Thymus (tissue), 11 donors: ENCODE data around the gene TBX1. TPM values are rescaled to one million over a fixed set of nuclear protein-coding genes. Genes with fewer than 3 reads are reported as not detected.
"Not testable (repeated sequence)": the region's sequence is repeated elsewhere in the genome, so short reads cannot be mapped to it uniquely, and the experiment has no call there.

ENCODE experiments used
- DNase-seq, 9 donors: peaks; one replicate each; pipeline ENCODE4 v3.0.0-alpha.2; 2013; ENCODE audit warnings: low spot score in 9 of 9, low read depth in 6 of 9, missing footprints in 1 of 9
- H3K27ac ChIP-seq, 2 donors: one replicate each; pipeline ENCODE4 v1.5.1; 2013; ENCODE audit warnings: control low read depth in 1 of 2, low read depth in 1 of 2, low read length in 1 of 2, mild to moderate bottlenecking in 1 of 2, moderate library complexity in 1 of 2
- H3K27me3 ChIP-seq, 2 donors: one replicate each; pipeline ENCODE4 v1.5.1; 2013; ENCODE audit warnings: low read length in 1 of 2; ENCODE audit not compliant: control insufficient read depth in 2 of 2, insufficient read depth in 1 of 2
- H3K36me3 ChIP-seq, 2 donors: one replicate each; pipeline ENCODE4 v1.5.1; 2013; ENCODE audit warnings: low read length in 1 of 2, mild to moderate bottlenecking in 1 of 2, moderate library complexity in 1 of 2; ENCODE audit not compliant: control insufficient read depth in 2 of 2, insufficient read depth in 2 of 2
- H3K4me1 ChIP-seq, 2 donors: one replicate each; pipeline ENCODE4 v1.5.1; 2013; ENCODE audit warnings: low read length in 2 of 2; ENCODE audit not compliant: control insufficient read depth in 2 of 2, insufficient read depth in 2 of 2
- H3K4me3 ChIP-seq, 2 donors: one replicate each; pipeline ENCODE4 v1.5.1; 2013; ENCODE audit warnings: low read length in 2 of 2, control low read depth in 1 of 2, mild to moderate bottlenecking in 1 of 2
- H3K9me3 ChIP-seq, 2 donors: one replicate each; pipeline ENCODE4 v1.5.1; 2013; ENCODE audit warnings: low read length in 1 of 2, mild to moderate bottlenecking in 1 of 2; ENCODE audit not compliant: control insufficient read depth in 2 of 2, insufficient read depth in 1 of 2
- WGBS: extraction: QIAGEN DNeasy Blood & Tissue Kit; methylation state at CpG from one replicate; pipeline ENCODE4 v1.1.7; 2013; 5-methylcytosine and 5-hydroxymethylcytosine counted together
- polyA plus RNA-seq: library from polyadenylated mRNA; stranded (reverse); fragments of 200-250 nt; gene quantifications from one replicate; pipeline ENCODE4 v1.2.3, GENCODE V29; 2013
- total RNA-seq: library from RNA; stranded (reverse); fragments of 120-200 nt; gene quantifications from one replicate; pipeline ENCODE4 v1.2.4, GENCODE V29; 2013
- donor health status: healthy.

Gene TBX1
- total and polyA plus RNA-seq, 2 donors, result 0.05 to 0.96 TPM

GRCh38 chr22:19791243-19791642 lies 30.7 kb downstream of the TBX1 start:
- Histone ChIP-seq H3K27me3 (no peaks in the 10 kb centered on the region), H3K9me3 (peaks cover 1 to 29% of the 10 kb centered on the region in 2 donors), H3K36me3 (peaks cover 21 to 28% of the 10 kb centered on the region in 2 donors), H3K4me1 (no peaks in the 10 kb centered on the region), H3K27ac (no peak overlapping the region), H3K4me3 (no peak overlapping the region)
- no peak for DNase-seq

GRCh38 chr22:19791894-19792293 lies 31.3 kb downstream of the TBX1 start:
- no peak for DNase-seq
- peaks cover 21 to 30% of the 10 kb centered on the region in 2 donors for H3K36me3 ChIP-seq
- H3K27me3 ChIP-seq, result no peaks in the 10 kb centered on the region

GRCh38 chr22:19792383-19792896 lies 31.9 kb downstream of the TBX1 start:
- Histone ChIP-seq H3K36me3 (peaks cover 21 to 30% of the 10 kb centered on the region in 2 donors), H3K9me3 (peaks cover 1 to 29% of the 10 kb centered on the region in 2 donors)
- H3K27ac ChIP-seq, DNase-seq, H3K27me3 ChIP-seq, H3K4me1 ChIP-seq, H3K4me3 ChIP-seq: not testable (repeated sequence)
- 98% methylated on average over 13 of the region's 13 CpGs for WGBS

More at GRCh38 chr22:19791894-19792293, 31.3 kb downstream of the TBX1 start:
- H3K27ac ChIP-seq, result no peak overlapping the region
- H3K4me1 ChIP-seq, result no peaks in the 10 kb centered on the region
- H3K9me3 ChIP-seq, result peaks cover 1 to 29% of the 10 kb centered on the region in 2 donors
- H3K4me3 ChIP-seq, result no peak overlapping the region

- Histone ChIP-seq H3K9me3 (peaks cover 1 to 29% of the 10 kb centered on the region in 2 donors), H3K4me3 (no peak overlapping the region), H3K27ac (no peak overlapping the region), H3K4me1 (no peaks in the 10 kb centered on the region), H3K36me3 (peaks cover 21 to 25% of the 10 kb centered on the region in 2 donors), H3K27me3 (no peaks in the 10 kb centered on the region)
- no peak for DNase-seq
- WGBS, result 91% methylated on average over 2 of the region's 2 CpGs
Observed at GRCh38 chr22:19793161-19793560, 32.6 kb downstream of the TBX1 start.

- no peak overlapping the region for H3K4me3 ChIP-seq
- peaks cover 17 to 19% of the 10 kb centered on the region in 2 donors for H3K36me3 ChIP-seq
- H3K27ac ChIP-seq, result no peak overlapping the region
- 90% methylated on average over 2 of the region's 2 CpGs for WGBS
- no peaks in the 10 kb centered on the region for H3K4me1 ChIP-seq
- DNase-seq, result no peak
- H3K9me3 ChIP-seq, result peaks cover 1 to 29% of the 10 kb centered on the region in 2 donors
- H3K27me3 ChIP-seq, result no peaks in the 10 kb centered on the region
Observed at GRCh38 chr22:19793661-19794310, 33.2 kb downstream of the TBX1 start.

GRCh38 chr22:19795617-19796008 lies 35.0 kb downstream of the TBX1 start:
- H3K36me3 ChIP-seq, result peaks cover 11 to 30% of the 10 kb centered on the region in 2 donors
- no peak for DNase-seq
- peaks cover 0 to 15% of the 10 kb centered on the region in 2 donors for H3K9me3 ChIP-seq
- no peaks in the 10 kb centered on the region for H3K27me3 ChIP-seq
- H3K27ac ChIP-seq, result peak overlapping the region in 1 of 2 donors; percentile 85
- H3K4me1 ChIP-seq, result no peaks in the 10 kb centered on the region
- H3K4me3 ChIP-seq, result no peak overlapping the region
- 98% methylated on average over 6 of the region's 6 CpGs for WGBS

GRCh38 chr22:19796160-19796559 lies 35.6 kb downstream of the TBX1 start:
- DNase-seq, result no peak
- H3K27me3 ChIP-seq, result no peaks in the 10 kb centered on the region
- peaks cover under 1 to 18% of the 10 kb centered on the region in 2 donors for H3K9me3 ChIP-seq
- no peak overlapping the region for H3K4me3 ChIP-seq
- peaks cover 15 to 33% of the 10 kb centered on the region in 2 donors for H3K36me3 ChIP-seq
- H3K27ac ChIP-seq, result peak overlapping the region in 1 of 2 donors; percentile 25
- over 99% methylated on average over 7 of the region's 7 CpGs for WGBS
- no peaks in the 10 kb centered on the region for H3K4me1 ChIP-seq

GRCh38 chr22:19797086-19798002 lies 36.8 kb downstream of the TBX1 start:
- no peaks in the 10 kb centered on the region for H3K4me1 ChIP-seq
- WGBS, result 92% methylated on average over 24 of the region's 24 CpGs
- DNase-seq, result no peak
- H3K27me3 ChIP-seq, result no peaks in the 10 kb centered on the region
- peaks cover 12 to 36% of the 10 kb centered on the region in 2 donors for H3K36me3 ChIP-seq
- peaks cover 1 to 11% of the 10 kb centered on the region in 2 donors for H3K9me3 ChIP-seq
- H3K4me3 ChIP-seq, result no peak overlapping the region
- H3K27ac ChIP-seq, result no peak overlapping the region
